Panc1 (cell line): ENCODE results near the gene OVOL1. TPM values are rescaled to one million over a fixed set of nuclear protein-coding genes. Genes with fewer than 3 reads are reported as not detected.
A peak's percentile ranks its signal among the peaks of the same experiment; 100 is the strongest.

Experiments used
- ATAC-seq: fragments of 200-7000 bp; cut with Tn5 transposase; 2 replicates; pipeline ENCODE4 v1.9.1; 2020; ENCODE audit warnings: mild to moderate bottlenecking, moderate library complexity
- BruUV-seq: library from RNA; stranded (reverse); fragments of 400-500 nt; replicated peaks from 2 replicates; lab custom pipeline; 2021; lab: Mats Ljungman, UMichigan
- CTCF ChIA-PET: fragments of 300-600 bp; sonication (Branson Sonifier 250); formaldehyde crosslinking; loops from one replicate; lab custom pipeline; 2022; ENCODE audit warnings: antibody characterized with exemption; lab: Charles Lee
- POLR2A ChIA-PET: fragments of 300-600 bp; sonication (Branson Sonifier 250); formaldehyde crosslinking; loops from one replicate; lab custom pipeline; 2022; ENCODE audit warnings: antibody characterized with exemption; lab: Charles Lee
- DNase-seq: peaks from one replicate; pipeline ENCODE4 v3.0.0-alpha.2; 2010; ENCODE audit warnings: low read depth, low spot score
- H3K27ac ChIP-seq: 2 replicates; pipeline ENCODE4 v1.5.1; 2011; ENCODE audit warnings: mild to moderate bottlenecking, low read length, inconsistent platforms
- H3K27me3 ChIP-seq: fragments of 200-500 bp; sonication (Bioruptor generic); 2 replicates; pipeline ENCODE4 v1.6.0; 2014; ENCODE audit warnings: low read length, inconsistent platforms; ENCODE audit not compliant: control insufficient read depth, insufficient read depth
- H3K36me3 ChIP-seq: fragments of 200-500 bp; sonication (Bioruptor generic); 2 replicates; pipeline ENCODE4 v1.5.1; 2014; ENCODE audit warnings: inconsistent platforms, mild to moderate bottlenecking, low read length, moderate library complexity; ENCODE audit not compliant: control insufficient read depth, insufficient read depth
- H3K4me1 ChIP-seq: 2 replicates; pipeline ENCODE4 v1.5.1; 2011; ENCODE audit warnings: inconsistent platforms, mild to moderate bottlenecking, low read length, moderate library complexity; ENCODE audit not compliant: control insufficient read depth, insufficient read depth
- H3K4me3 ChIP-seq, 2 experiments: 2 replicates each; pipeline ENCODE4 v1.5.1; 2011 to 2012; ENCODE audit warnings: low read depth in 2 of 2, low read length in 2 of 2, mild to moderate bottlenecking in 2 of 2, inconsistent platforms in 1 of 2, moderate library complexity in 1 of 2
- H3K9me3 ChIP-seq: fragments of 200-500 bp; sonication (Bioruptor generic); 2 replicates; pipeline ENCODE4 v1.5.1; 2014; ENCODE audit warnings: low read depth, mild to moderate bottlenecking, inconsistent platforms, low read length, moderate library complexity; ENCODE audit not compliant: control insufficient read depth, insufficient read depth
- POLR2AphosphoS5 ChIP-seq: IDR thresholded peaks from 2 replicates; pipeline ENCODE4 v1.6.1; 2012; ENCODE audit warnings: mild to moderate bottlenecking, low read depth, low read length, moderate library complexity
- SIN3A ChIP-seq: IDR thresholded peaks from 2 replicates; pipeline ENCODE4 v1.6.1; 2012; ENCODE audit warnings: low read depth, mild to moderate bottlenecking, low read length, moderate library complexity, borderline replicate concordance; ENCODE audit not compliant: insufficient read depth
- TCF7L2 ChIP-seq: IDR thresholded peaks from 2 replicates; pipeline ENCODE4 v1.6.1; 2011; ENCODE audit warnings: mild to moderate bottlenecking, low read depth, low read length, inconsistent platforms
- in situ Hi-C: cut with HindIII; loops from 2 replicates; pipeline ENCODE4 v1.10.0; 2016; ENCODE audit warnings: low sequenced_read_pairs, low pct_unique_long_range_greater_than_20kb
- intact Hi-C: fragments of 100-400 bp; cut with micrococcal nuclease; formaldehyde crosslinking; loops from one replicate; pipeline ENCODE4 v1.10.0; 2022; ENCODE audit not compliant: unreplicated experiment
- total RNA-seq: library from RNA; stranded (reverse); gene quantifications from one replicate; pipeline ENCODE4 v1.2.1, GENCODE V29; 2021; ENCODE audit not compliant: unreplicated experiment
- TF ChIP-seq, protein P1 (sequence below), 2 experiments: IDR thresholded peaks; 2 replicates each; pipeline ENCODE4 v1.6.1; 2011 to 2012; ENCODE audit warnings: low read depth in 2 of 2, control low read depth in 1 of 2, low read length in 1 of 2, mild to moderate bottlenecking in 1 of 2, moderate library complexity in 1 of 2; ENCODE audit not compliant: insufficient read depth in 1 of 2
- TF ChIP-seq, protein P2 (sequence below): fragments of 450-650 bp; IDR thresholded peaks from 2 replicates; pipeline ENCODE4 v1.5.1; 2017; ENCODE audit warnings: mild to moderate bottlenecking

Gene OVOL1
- total RNA-seq, 1 experiment from 2014 or later, result 0.23 TPM

DNA sequence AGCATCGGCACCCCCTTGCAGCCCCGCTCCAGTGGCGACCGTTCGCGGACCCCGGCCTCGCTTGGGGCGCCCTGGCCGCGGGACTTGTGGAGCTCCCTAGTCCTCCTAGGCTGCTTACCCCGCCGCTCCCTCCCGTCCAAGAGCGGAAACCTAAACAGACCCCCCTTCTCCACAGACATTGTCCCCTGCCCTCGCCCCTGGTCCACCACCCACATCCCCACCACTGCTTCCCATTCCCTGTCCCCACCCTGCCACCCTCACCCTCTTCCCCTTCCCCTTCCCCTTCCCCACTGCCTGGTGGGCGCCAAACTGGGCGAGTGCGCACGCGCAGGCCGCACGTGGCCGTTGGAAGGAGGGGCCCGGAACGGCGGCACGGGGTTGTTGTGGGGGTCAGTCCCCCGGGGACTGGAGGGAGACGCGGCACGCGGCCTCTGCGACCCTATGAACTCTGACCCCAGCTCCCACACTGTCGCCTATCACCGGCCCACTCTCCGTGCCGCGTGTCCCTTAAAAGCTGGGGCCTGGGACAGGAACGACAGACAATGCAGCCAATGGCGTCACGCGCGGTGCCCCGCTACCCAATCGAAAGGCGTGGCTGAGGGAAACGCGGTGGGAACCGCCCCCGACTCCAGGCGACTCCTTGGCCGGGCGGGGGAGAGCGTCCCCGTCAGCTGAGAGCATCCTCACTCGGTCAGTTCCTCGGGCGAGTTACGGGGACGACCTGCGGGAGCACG, 46.6 kb downstream of the OVOL1 start, which contains the start of gene SNX32:
Gene SNX32, plus strand, starts transcription at position 667 of the 734 bp plus-strand sequence. CDS start 103 bp downstream, outside the sequence.
- ATAC-seq (peak; percentile 90), DNase-seq (no peak)
- CTCF ChIA-PET, result interaction anchor here (1.5 kb wide), 1 partner anchor 18 kb away, joined by 6 read pairs; no protein-coding TSS in a partner anchor
- H3K36me3 ChIP-seq, result no peaks in the 10 kb centered on the region
- H3K27me3 ChIP-seq, result peaks cover 6% of the 10 kb centered on the region; the same call in 1 of the 2 replicates
- intact Hi-C loops, result no loop called here
- H3K9me3 ChIP-seq, result no peaks in the 10 kb centered on the region; the same call in 1 of the 2 replicates
- in situ Hi-C loops, result no loop called here
- TF ChIP-seq, protein P1, sequence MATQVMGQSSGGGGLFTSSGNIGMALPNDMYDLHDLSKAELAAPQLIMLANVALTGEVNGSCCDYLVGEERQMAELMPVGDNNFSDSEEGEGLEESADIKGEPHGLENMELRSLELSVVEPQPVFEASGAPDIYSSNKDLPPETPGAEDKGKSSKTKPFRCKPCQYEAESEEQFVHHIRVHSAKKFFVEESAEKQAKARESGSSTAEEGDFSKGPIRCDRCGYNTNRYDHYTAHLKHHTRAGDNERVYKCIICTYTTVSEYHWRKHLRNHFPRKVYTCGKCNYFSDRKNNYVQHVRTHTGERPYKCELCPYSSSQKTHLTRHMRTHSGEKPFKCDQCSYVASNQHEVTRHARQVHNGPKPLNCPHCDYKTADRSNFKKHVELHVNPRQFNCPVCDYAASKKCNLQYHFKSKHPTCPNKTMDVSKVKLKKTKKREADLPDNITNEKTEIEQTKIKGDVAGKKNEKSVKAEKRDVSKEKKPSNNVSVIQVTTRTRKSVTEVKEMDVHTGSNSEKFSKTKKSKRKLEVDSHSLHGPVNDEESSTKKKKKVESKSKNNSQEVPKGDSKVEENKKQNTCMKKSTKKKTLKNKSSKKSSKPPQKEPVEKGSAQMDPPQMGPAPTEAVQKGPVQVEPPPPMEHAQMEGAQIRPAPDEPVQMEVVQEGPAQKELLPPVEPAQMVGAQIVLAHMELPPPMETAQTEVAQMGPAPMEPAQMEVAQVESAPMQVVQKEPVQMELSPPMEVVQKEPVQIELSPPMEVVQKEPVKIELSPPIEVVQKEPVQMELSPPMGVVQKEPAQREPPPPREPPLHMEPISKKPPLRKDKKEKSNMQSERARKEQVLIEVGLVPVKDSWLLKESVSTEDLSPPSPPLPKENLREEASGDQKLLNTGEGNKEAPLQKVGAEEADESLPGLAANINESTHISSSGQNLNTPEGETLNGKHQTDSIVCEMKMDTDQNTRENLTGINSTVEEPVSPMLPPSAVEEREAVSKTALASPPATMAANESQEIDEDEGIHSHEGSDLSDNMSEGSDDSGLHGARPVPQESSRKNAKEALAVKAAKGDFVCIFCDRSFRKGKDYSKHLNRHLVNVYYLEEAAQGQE (IDR thresholded peaks at IDR 0.05; ENCODE audit: insufficient read depth in 1 of 2, low read depth in 2 of 2, low read length in 1 of 2), result no peak
- no peak for TF ChIP-seq POLR2AphosphoS5
- TF ChIP-seq, protein P2, sequence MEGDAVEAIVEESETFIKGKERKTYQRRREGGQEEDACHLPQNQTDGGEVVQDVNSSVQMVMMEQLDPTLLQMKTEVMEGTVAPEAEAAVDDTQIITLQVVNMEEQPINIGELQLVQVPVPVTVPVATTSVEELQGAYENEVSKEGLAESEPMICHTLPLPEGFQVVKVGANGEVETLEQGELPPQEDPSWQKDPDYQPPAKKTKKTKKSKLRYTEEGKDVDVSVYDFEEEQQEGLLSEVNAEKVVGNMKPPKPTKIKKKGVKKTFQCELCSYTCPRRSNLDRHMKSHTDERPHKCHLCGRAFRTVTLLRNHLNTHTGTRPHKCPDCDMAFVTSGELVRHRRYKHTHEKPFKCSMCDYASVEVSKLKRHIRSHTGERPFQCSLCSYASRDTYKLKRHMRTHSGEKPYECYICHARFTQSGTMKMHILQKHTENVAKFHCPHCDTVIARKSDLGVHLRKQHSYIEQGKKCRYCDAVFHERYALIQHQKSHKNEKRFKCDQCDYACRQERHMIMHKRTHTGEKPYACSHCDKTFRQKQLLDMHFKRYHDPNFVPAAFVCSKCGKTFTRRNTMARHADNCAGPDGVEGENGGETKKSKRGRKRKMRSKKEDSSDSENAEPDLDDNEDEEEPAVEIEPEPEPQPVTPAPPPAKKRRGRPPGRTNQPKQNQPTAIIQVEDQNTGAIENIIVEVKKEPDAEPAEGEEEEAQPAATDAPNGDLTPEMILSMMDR, result no peak
- no peak for TF ChIP-seq SIN3A
- TF ChIP-seq TCF7L2, result no peak
- H3K4me1 ChIP-seq, result no peaks in the 10 kb centered on the region
- BruUV-seq, result no TSS peak
- no peak within 1 kb of the TSS for H3K27ac ChIP-seq
- POLR2A ChIA-PET, result no interaction called here
- H3K4me3 ChIP-seq, result peak within 1 kb of the TSS; percentile 13 to 21; a peak in 3 of 4 replicates

DNA sequence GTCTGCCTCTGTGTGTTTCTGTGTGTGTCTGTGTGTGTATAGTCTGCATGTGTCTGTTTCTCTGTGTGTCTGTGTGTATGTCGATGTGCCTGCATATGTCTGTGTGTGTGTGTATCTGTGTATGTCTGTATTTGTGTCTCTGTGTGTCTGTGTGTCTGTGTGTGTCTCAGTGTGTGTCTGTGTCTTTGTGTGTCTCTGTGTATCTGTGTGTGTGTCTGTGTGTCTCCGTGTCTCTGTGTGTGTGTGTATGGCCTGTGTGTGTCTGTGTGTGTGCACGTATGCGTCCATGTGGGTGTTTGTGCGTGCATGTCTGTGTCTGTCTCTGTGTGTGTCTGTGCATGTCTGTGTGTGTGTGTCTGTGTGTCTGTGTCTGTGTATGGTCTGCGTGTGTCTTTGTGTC, 47.3 kb downstream of the OVOL1 start:
- intact Hi-C loops, result no loop called here
- no peak for ATAC-seq
- Histone ChIP-seq H3K27me3 (peaks cover 6% of the 10 kb centered on the region; the same call in 1 of the 2 replicates), H3K4me1 (no peaks in the 10 kb centered on the region), H3K27ac (no peak overlapping the region), H3K36me3 (no peaks in the 10 kb centered on the region), H3K4me3 (peak overlapping the region; percentile 13 to 21; a peak in 3 of 4 replicates), H3K9me3 (no peaks in the 10 kb centered on the region; the same call in 1 of the 2 replicates)
- ChIA-PET POLR2A (no interaction called here), CTCF (interaction anchor here (1.5 kb wide), 1 partner anchor 17 kb away, joined by 6 read pairs; no protein-coding TSS in a partner anchor)
- in situ Hi-C loops, result no loop called here
- TF ChIP-seq TCF7L2 (no peak), POLR2AphosphoS5 (no peak), SIN3A (no peak)
- TF ChIP-seq, protein P1 (IDR thresholded peaks at IDR 0.05; ENCODE audit: insufficient read depth in 1 of 2, low read depth in 2 of 2, low read length in 1 of 2), result no peak
- TF ChIP-seq, protein P2, result no peak
- no TSS peak for BruUV-seq
- DNase-seq, result no peak
